Measurements from ENCODE around the gene C1QC.

The C1QC gene

DNA sequence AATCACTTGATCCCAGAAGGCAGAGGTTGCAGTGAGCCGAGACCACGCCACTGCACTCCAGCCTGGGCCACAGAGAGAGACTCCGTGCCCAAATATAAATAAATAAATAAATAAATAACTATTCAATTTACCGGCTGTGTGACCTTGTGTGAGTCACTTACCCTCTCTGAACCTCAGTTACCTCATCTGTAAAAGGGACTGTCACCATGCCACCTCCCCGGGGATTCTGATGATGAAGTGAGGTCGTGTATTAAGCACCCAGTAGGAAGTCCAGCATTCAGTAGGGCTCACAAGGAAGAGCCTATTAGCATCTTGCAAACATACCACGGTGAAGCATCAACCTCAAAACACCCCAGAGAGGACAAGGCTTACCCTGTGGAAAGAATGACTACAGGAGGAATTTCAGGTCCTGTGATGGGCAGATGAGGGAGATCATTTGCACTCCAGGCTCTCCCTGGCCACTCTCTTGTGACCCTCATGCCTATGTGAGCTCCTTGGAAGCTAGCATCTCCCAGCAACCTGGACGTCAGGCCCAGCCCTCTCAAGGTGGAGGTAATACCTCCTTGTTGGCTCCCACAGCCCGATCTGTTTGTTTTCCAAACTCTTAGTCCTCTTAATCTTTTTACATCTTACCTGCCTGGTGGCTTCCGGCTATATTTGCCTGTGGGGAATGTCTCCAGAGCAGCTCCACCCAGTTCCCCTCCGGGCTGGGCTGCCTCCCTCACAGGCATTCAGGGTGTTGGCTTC is 14.6 kb upstream of the C1QC start:
- no peak for TF ChIP-seq GATA3 (IDR thresholded peaks at IDR 0.05; ENCODE audit: low read depth, low read length)
- TF ChIP-seq GATA2 (IDR thresholded peaks at IDR 0.05; ENCODE audit: low read depth, low read length) = no peak

DNA sequence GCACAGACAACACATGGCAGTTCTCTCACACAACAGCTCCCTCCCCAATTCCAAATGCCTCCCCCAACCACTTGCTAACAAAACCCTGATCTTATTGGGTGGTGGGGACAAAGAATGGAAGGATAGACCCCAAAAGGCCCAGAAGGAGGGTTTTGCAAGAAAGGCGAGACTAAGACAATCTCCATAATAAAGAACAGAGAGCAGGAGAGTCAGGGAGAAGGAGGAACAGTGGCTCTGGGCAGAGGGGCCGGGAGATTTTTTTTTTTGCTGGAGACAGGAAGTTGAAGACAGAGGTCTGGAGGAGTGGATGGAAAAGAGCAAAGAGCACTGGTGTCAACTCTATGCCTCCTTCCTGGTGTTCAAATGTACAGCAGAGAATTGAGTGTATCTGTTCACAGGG is 13.5 kb upstream of the C1QC start:
- TF ChIP-seq GATA3 (IDR thresholded peaks at IDR 0.05; ENCODE audit: low read depth, low read length) (no peak), GATA2 (IDR thresholded peaks at IDR 0.05; ENCODE audit: low read depth, low read length) (no peak)

DNA sequence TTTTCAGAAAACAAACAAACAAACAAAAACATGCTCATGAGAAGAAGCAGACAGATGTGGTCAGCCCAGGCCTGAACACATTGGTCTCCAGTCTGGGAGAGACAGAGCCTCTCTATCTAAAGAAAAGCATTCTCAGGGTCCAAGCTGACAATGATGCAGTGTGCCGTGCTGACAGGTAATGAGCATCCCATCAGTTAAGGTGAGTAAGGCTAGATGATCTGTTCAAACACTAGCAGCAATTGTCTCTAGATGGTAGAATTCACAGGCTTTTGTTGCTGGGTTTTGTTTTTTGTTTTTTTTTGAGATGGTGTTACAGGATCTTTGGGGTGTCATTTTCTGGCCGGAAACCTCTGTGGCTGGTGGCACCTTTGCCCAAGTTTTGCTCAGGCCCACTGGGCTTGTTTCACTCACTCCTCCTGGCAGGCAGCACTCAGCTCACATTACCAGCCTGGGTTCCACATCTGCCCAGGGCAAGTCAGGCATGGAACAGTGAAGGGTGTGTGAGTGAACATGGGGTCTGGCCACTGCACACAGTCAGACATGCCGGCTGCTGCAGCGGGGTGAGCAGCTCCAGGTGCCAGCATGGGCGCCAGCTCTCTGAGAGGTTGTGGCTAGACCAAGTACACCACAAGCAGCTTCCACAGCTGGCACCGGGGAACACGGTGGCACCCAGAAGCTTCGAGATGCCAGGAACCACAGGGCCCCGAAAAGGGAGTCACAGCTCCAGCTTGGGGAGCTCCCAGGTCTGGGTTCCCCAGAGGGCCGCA is 9.6 kb upstream of the C1QC start:
- TF ChIP-seq GATA3 (IDR thresholded peaks at IDR 0.05; ENCODE audit: low read depth, low read length) = no peak

DNA sequence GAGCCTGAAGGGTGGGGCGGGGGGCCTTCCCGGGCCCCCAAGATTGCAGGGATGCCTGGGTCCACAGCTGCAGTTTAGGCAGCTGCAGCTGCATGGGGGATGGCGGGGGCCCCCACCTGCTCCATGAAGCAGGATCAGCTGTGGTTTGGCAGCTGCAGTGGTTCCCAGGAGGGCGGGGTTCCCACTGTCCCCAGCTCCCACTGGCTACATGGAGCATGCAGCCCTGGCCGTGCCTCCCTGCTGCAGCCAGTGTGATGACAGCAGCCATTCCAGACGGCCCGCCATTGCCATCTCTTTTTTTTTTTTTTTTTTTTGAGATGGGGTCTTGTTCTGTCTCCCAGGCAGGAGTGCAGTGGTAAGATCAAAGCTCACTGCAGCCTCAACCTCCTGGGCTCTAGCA is 8.0 kb upstream of the C1QC start:
- TF ChIP-seq GATA3 (IDR thresholded peaks at IDR 0.05; ENCODE audit: low read depth, low read length) = no peak
- no peak for TF ChIP-seq GATA2 (IDR thresholded peaks at IDR 0.05; ENCODE audit: low read depth, low read length)

DNA sequence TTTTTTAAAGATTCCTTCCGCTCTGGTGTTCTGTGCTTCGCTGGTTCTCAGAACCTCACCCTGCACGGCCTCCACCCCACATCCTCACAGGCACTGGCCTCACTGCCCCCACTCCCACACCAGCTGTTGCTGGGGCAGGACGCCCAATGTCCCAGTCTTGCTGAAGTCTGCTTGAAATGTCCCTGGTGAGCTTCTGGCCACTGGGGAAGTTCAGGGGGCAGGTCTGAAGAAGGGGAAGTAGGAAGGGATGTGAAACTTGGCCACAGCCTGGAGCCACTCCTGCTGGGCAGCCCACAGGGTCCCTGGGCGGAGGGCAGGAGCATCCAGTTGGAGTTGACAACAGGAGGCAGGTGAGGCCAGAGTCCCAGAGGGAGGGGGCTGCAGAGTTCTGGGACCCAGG is 7.1 kb upstream of the C1QC start, which contains the start of gene C1QA:
C1QA (plus strand) TSS at position 276 of the 400 bp plus-strand sequence. CDS start 989 bp downstream, outside the sequence.
- TF ChIP-seq GATA3 (IDR thresholded peaks at IDR 0.05; ENCODE audit: low read depth, low read length) (no peak), GATA2 (IDR thresholded peaks at IDR 0.05; ENCODE audit: low read depth, low read length) (no peak)

DNA sequence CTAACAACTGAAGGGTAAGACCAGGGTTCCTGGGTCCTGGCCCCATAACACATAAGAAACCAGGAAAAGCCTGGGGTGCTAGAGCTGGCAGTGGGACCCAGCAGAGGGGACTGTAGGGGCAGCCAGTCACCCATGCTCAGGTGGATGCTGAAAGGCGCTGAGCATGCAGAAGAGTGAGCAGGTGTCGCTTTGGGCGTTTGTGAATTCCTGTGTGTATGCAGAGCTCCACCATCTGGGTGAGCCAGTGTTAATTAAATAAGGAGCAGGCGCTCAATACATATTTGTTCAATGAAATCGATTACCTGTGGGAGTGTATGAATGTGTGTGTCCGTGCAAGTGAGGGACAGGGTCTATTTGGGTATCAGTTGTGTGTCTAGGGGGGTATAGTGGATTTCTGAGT is 6.5 kb upstream of the C1QC start:
- TF ChIP-seq GATA2 (IDR thresholded peaks at IDR 0.05; ENCODE audit: low read depth, low read length) = no peak
- TF ChIP-seq GATA3 (IDR thresholded peaks at IDR 0.05; ENCODE audit: low read depth, low read length) = no peak

DNA sequence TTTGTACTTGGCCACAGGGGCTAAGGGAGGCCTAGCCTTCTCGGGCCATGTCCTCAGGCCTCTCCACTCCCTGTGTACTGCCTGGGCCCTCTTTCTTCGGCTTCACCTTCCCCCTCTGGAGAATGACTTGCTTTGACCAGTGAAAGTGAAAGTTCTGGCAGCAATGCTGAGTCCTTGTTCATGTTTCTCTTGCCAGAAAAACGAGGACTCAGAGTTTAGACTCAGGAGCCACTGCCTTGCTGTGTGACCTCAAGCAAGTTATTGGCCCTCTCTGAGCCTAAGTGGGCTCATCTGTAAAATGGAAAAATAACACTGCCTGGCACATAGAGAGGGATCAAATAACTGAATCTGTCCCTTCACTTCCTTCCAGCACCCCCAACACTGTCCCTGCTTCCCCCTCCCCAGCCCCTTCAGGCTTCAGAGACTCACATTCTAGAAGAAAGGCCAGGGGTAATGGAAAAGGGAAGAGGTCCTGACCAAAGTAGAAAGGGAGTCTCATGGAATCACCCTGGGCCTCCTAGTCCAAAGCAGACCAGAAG is 5.5 kb upstream of the C1QC start:
- TF ChIP-seq GATA2 (IDR thresholded peaks at IDR 0.05; ENCODE audit: low read depth, low read length) (no peak), GATA3 (IDR thresholded peaks at IDR 0.05; ENCODE audit: low read depth, low read length) (no peak)

DNA sequence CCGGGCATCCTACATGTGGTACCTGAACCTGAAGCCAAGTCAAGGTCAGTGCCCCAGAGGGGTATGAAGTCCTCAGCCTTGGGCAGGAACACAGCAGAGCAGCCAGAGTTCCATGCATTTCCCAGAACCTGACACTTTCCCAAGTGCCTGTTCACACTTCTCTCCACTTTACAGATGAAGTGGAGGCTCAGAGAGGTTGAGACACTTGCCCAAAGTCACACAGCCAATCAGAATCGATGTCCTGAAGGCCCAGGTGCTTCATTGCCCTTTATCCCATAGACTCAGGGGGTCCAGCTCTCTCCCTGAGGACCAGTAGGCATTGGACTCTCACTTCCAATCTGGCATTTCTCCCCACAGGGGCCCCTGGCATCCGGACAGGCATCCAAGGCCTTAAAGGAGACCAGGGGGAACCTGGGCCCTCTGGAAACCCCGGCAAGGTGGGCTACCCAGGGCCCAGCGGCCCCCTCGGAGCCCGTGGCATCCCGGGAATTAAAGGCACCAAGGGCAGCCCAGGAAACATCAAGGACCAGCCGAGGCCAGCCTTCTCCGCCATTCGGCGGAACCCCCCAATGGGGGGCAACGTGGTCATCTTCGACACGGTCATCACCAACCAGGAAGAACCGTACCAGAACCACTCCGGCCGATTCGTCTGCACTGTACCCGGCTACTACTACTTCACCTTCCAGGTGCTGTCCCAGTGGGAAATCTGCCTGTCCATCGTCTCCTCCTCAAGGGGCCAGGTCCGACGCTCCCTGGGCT is 4.8 kb upstream of the C1QC start:
- TF ChIP-seq GATA3 (IDR thresholded peaks at IDR 0.05; ENCODE audit: low read depth, low read length) = no peak
- no peak for TF ChIP-seq GATA2 (IDR thresholded peaks at IDR 0.05; ENCODE audit: low read depth, low read length)

DNA sequence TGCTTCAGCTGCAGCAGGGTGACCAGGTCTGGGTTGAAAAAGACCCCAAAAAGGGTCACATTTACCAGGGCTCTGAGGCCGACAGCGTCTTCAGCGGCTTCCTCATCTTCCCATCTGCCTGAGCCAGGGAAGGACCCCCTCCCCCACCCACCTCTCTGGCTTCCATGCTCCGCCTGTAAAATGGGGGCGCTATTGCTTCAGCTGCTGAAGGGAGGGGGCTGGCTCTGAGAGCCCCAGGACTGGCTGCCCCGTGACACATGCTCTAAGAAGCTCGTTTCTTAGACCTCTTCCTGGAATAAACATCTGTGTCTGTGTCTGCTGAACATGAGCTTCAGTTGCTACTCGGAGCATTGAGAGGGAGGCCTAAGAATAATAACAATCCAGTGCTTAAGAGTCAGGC is 4.1 kb upstream of the C1QC start:
- TF ChIP-seq GATA2 (IDR thresholded peaks at IDR 0.05; ENCODE audit: low read depth, low read length) = no peak
- no peak for TF ChIP-seq GATA3 (IDR thresholded peaks at IDR 0.05; ENCODE audit: low read depth, low read length)

DNA sequence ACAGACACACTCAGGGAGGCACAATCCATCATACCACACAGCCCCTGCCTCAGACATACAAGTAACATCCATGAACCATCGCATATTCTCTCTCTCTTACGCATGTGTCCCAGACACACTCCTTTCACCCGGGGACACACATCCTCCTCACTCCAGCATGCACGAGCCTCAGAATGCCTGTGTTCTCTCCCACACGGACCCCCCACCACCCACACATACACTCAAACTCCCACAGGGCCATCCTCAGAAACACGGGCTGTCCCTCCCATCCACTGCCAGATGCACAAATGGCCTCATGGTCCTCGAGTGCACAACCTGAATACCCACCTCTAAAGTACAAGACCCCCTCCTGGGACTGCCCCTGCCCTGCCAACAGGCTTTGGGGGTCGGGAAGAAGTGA is 2.2 kb upstream of the C1QC start:
- TF ChIP-seq GATA3 (IDR thresholded peaks at IDR 0.05; ENCODE audit: low read depth, low read length) = no peak
- TF ChIP-seq GATA2 (IDR thresholded peaks at IDR 0.05; ENCODE audit: low read depth, low read length) = no peak

DNA sequence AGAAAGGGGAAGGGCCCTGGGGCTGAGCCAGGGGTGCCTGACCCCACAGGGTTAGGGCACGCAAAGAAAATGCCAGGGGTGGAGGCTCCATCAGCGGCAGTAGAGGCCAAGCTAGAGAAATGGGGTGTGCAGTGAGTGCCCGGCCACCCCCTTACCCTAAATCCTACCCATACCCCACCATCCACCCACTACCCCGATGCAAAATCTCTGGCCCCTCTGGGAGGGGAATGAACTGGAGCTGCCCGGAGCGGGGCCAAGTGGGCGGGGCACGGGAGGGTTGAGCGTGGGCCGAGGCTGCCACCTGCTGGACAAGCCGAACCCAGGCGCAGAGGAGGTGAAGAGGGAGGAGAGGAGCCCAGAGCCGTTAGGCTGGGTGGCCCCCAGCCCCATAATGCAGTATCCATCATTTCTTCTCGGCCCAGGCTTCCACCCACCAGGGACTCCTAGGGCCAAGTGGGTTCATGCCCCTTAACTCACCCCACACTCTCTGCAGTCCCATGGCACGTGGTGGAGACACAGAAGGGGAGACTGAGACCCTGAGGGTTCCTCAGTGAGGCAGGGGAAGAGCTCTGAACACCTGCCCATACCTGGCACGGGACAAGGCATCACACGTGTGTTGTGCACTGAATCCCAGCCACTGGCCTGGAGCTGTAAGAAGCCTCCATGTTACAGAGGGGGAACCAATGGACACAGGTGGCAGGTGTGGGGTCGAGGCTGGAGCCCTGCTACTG is 1.4 kb upstream of the C1QC start:
- no peak for TF ChIP-seq GATA2 (IDR thresholded peaks at IDR 0.05; ENCODE audit: low read depth, low read length)
- TF ChIP-seq GATA3 (IDR thresholded peaks at IDR 0.05; ENCODE audit: low read depth, low read length) = no peak

DNA sequence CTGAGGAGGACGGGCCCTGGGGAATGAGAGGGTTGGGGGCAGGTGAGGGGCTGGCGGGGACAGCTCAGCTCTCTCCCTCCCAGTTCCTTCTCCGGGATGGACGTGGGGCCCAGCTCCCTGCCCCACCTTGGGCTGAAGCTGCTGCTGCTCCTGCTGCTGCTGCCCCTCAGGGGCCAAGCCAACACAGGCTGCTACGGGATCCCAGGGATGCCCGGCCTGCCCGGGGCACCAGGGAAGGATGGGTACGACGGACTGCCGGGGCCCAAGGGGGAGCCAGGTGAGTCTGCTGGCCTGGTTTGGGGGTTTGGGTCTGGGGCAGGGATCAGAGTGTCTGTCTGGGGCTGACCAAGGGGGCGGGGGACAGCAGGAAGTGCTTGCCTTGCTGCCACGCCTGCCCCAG is 495 bp downstream of the C1QC start:
- TF ChIP-seq GATA3 (IDR thresholded peaks at IDR 0.05; ENCODE audit: low read depth, low read length) = no peak
- no peak for TF ChIP-seq GATA2 (IDR thresholded peaks at IDR 0.05; ENCODE audit: low read depth, low read length)

DNA sequence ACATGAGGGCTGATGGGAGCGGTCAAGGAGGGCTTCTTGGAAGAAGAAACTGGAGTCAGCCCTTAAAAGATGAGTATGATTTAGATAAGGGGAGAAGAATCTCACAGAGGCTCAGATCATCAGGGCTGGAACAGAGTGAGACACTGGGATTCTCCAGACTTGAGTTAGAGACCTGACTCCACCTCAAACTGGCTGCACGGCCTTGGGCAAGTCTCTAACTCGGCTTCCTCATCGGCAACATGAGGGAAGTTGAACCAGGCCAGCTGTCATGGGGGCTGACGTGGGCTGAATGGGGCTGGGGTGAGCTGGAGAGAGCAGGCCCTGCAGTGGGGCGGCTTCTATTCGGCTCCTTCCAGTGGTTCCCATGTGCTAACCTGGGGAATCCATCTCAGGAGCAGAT is 2.5 kb downstream of the C1QC start:
- no peak for TF ChIP-seq GATA2 (IDR thresholded peaks at IDR 0.05; ENCODE audit: low read depth, low read length)
- no peak for TF ChIP-seq GATA3 (IDR thresholded peaks at IDR 0.05; ENCODE audit: low read depth, low read length)

DNA sequence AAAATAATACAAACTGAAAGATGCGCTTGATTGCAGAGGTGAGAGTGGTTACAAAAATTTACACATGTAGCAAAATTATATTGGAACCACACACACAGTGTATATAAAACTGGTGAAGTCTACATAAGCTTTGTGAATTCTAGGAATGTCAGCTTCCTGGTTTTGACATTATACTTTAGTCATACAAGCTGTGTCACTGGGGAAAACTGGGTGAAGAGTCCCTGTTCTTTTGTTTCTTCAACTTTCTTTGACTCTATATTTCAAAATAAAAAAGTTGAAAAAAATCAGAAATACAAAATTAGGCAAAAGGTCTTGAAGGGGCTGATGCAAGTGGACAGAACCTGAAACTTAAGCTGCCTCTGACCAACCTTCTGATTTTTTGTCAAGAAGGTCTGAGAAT is 3.0 kb downstream of the C1QC start:
- TF ChIP-seq GATA2 (IDR thresholded peaks at IDR 0.05; ENCODE audit: low read depth, low read length) (no peak), GATA3 (IDR thresholded peaks at IDR 0.05; ENCODE audit: low read depth, low read length) (no peak)

All from SH-SY5Y (cell line).